Sigmoid colon (tissue), 7 donors: ENCODE results near the gene SUSD3. TPM values are rescaled to one million over a fixed set of nuclear protein-coding genes. Genes with fewer than 3 reads are reported as not detected.

ENCODE experiments used
- DNase-seq: peaks from one replicate; pipeline ENCODE4 v3.0.0-alpha.2; 2019
- H3K27ac ChIP-seq, 4 donors: fragments of 200-600 bp; sonication (generic); one replicate each; pipeline ENCODE4 v1.5.1; 2016 to 2019; ENCODE audit warnings: mild to moderate bottlenecking in 1 of 4
- H3K27me3 ChIP-seq, 3 donors: fragments of 200-600 bp; sonication (generic); one replicate each; pipeline ENCODE4 v1.5.1; 2019; ENCODE audit warnings: mild to moderate bottlenecking in 1 of 3
- H3K36me3 ChIP-seq, 4 donors: fragments of 200-600 bp; sonication (generic); one replicate each; pipeline ENCODE4 v1.5.1; 2016 to 2019
- H3K4me1 ChIP-seq, 4 donors: fragments of 200-600 bp; sonication (generic); one replicate each; pipeline ENCODE4 v1.5.1; 2017 to 2019
- H3K4me3 ChIP-seq, 4 donors: fragments of 200-600 bp; sonication (generic); one replicate each; pipeline ENCODE4 v1.5.1; 2017 to 2019; ENCODE audit warnings: mild to moderate bottlenecking in 2 of 4, moderate library complexity in 1 of 4
- H3K9me3 ChIP-seq, 4 donors: fragments of 200-600 bp in 3 of 4; sonication (generic) in 3 of 4; one replicate each; pipeline versions ENCODE4 v1.5.1 to v1.6.1; 2013 to 2019
- EP300 ChIP-seq, 4 donors: sonication (generic); formaldehyde crosslinking; IDR thresholded peaks; one replicate each; pipeline ENCODE4 v1.6.1; 2017; ENCODE audit warnings: antibody characterized with exemption in 4 of 4
- POLR2A ChIP-seq, 2 donors: fragments of 450-650 bp; IDR thresholded peaks; one replicate each; pipeline ENCODE4 v1.6.1; 2016; ENCODE audit warnings: antibody characterized with exemption in 2 of 2, mild to moderate bottlenecking in 2 of 2, moderate library complexity in 2 of 2
- POLR2AphosphoS5 ChIP-seq, 4 donors: sonication (generic); formaldehyde crosslinking; IDR thresholded peaks; one replicate each; pipeline ENCODE4 v1.6.1; 2017; ENCODE audit warnings: antibody characterized with exemption in 4 of 4
- WGBS, 2 donors: extraction: QIAGEN DNeasy Blood & Tissue Kit; methylation state at CpG; one replicate each; pipeline ENCODE4 v1.1.7; 2013; 5-methylcytosine and 5-hydroxymethylcytosine counted together
- intact Hi-C: fragments of 100-400 bp; cut with DNase I; formaldehyde crosslinking; loops from one replicate; pipeline ENCODE4 v1.15.1; 2023
- polyA plus RNA-seq, 3 donors: library from polyadenylated mRNA; stranded (reverse); fragments of 200-250 nt; gene quantifications; one replicate each; pipeline ENCODE4 v1.2.3, GENCODE V29; 2013
- total RNA-seq, 4 donors: library from RNA; depleted of rRNA; stranded (reverse); fragments of >200 nt; gene quantifications; one replicate each; pipeline ENCODE4 v1.1.0, GENCODE V29; 2016
- TF ChIP-seq, protein P1 (sequence below), 4 experiments: fragments of 450-650 bp in 3 of 4; fragments of 200-600 bp in 1 of 4; IDR thresholded peaks; one replicate each; pipeline ENCODE4 v1.5.1; 2016 to 2019; ENCODE audit warnings: antibody characterized with exemption in 4 of 4, mild to moderate bottlenecking in 3 of 4, moderate library complexity in 2 of 4
- donor health status: healthy with polysubstance abuse.
- donor health status: Bipolar disorder and iron deficiency.
- donor health status: healthy.

Gene SUSD3
- total and polyA plus RNA-seq, 7 donors = 0.92 to 15.2 (median 4.7) TPM; not detected in 1

DNA sequence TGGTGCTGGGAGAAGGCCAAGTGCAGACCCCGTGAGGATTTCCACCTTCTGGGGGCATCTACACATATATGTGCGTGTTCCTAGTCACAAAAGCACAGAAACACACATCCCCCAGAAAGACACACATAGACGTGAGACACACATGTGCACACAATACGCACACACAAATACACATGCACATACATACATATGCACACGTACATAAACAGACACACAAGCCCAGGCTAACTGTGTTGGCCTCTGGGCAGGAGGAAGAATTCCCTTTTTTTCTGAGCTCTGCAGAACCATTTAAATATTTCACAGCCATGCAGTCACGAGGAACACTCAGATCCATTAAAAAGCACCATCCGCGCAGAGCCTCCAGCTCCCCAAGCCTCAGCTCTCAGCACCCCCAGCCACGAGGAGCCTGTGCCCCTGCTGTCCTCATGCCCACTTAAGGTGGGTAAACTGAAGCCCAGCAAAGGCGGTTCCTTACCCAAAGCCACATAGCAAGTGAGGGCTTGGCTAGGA, 70.3 kb downstream of the SUSD3 start:
- TF ChIP-seq EP300 (IDR thresholded peaks at IDR 0.05) = no peak
- no peak for TF ChIP-seq POLR2A (IDR thresholded peaks at IDR 0.05)
- TF ChIP-seq, protein P1, sequence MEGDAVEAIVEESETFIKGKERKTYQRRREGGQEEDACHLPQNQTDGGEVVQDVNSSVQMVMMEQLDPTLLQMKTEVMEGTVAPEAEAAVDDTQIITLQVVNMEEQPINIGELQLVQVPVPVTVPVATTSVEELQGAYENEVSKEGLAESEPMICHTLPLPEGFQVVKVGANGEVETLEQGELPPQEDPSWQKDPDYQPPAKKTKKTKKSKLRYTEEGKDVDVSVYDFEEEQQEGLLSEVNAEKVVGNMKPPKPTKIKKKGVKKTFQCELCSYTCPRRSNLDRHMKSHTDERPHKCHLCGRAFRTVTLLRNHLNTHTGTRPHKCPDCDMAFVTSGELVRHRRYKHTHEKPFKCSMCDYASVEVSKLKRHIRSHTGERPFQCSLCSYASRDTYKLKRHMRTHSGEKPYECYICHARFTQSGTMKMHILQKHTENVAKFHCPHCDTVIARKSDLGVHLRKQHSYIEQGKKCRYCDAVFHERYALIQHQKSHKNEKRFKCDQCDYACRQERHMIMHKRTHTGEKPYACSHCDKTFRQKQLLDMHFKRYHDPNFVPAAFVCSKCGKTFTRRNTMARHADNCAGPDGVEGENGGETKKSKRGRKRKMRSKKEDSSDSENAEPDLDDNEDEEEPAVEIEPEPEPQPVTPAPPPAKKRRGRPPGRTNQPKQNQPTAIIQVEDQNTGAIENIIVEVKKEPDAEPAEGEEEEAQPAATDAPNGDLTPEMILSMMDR (IDR thresholded peaks at IDR 0.05) = no peak
- peaks cover 0 to 81% (median 79%) of the 10 kb centered on the region in 4 donors for H3K4me1 ChIP-seq

DNA sequence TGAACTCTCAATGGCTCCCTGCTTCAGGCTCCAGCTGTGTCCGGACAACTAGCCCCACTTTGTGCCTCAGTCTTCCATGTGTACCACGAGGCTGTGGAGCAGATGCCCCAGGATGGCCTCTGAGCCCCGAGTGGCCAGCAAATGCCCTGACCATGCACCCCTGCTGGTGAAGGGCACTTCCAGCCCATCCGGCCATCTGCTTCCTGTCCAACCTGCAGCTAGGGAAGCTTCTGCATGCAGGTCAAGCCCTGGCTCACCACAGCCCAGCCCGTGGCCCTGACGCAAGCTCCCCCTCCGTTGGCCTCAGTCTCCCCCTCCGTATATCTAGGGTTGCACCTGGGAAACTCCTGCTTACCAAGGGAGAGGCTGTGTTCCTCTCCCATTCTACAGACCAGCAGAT, 70.8 kb downstream of the SUSD3 start:
- H3K36me3 ChIP-seq = peaks cover 5 to 16% (median 7%) of the 10 kb centered on the region in 4 donors
- peak in 3 of 4 donors; percentile 54 to 66 (median 55) for TF ChIP-seq POLR2AphosphoS5 (IDR thresholded peaks at IDR 0.05)
- TF ChIP-seq, protein P1 (IDR thresholded peaks at IDR 0.05) = no peak
- no peak for TF ChIP-seq EP300 (IDR thresholded peaks at IDR 0.05)
- TF ChIP-seq POLR2A (IDR thresholded peaks at IDR 0.05) = no peak
- peak overlapping the region; percentile 96 to 100 (median 98) for H3K27ac ChIP-seq
- intact Hi-C loops = no loop called here
- DNase-seq = peak; percentile 82
- no peak overlapping the region for H3K4me3 ChIP-seq
- H3K27me3 ChIP-seq = no peaks in the 10 kb centered on the region
- 72 to 76% methylated on average over 8 of the region's 8 CpGs for WGBS, 2 donors
- peaks cover 0 to 81% (median 79%) of the 10 kb centered on the region in 4 donors for H3K4me1 ChIP-seq
- no peaks in the 10 kb centered on the region for H3K9me3 ChIP-seq

More for the DNA sequence above, 70.3 kb downstream of the SUSD3 start:
- H3K27me3 ChIP-seq = no peaks in the 10 kb centered on the region
- 91 to 93% methylated on average over 10 of the region's 10 CpGs for WGBS, 2 donors
- H3K36me3 ChIP-seq = peaks cover 5 to 21% (median 11%) of the 10 kb centered on the region in 4 donors
- DNase-seq = no peak
- intact Hi-C loops = no loop called here
- H3K27ac ChIP-seq = peak overlapping the region; percentile 96 to 100 (median 98)
- H3K9me3 ChIP-seq = no peaks in the 10 kb centered on the region
- no peak overlapping the region for H3K4me3 ChIP-seq

DNA sequence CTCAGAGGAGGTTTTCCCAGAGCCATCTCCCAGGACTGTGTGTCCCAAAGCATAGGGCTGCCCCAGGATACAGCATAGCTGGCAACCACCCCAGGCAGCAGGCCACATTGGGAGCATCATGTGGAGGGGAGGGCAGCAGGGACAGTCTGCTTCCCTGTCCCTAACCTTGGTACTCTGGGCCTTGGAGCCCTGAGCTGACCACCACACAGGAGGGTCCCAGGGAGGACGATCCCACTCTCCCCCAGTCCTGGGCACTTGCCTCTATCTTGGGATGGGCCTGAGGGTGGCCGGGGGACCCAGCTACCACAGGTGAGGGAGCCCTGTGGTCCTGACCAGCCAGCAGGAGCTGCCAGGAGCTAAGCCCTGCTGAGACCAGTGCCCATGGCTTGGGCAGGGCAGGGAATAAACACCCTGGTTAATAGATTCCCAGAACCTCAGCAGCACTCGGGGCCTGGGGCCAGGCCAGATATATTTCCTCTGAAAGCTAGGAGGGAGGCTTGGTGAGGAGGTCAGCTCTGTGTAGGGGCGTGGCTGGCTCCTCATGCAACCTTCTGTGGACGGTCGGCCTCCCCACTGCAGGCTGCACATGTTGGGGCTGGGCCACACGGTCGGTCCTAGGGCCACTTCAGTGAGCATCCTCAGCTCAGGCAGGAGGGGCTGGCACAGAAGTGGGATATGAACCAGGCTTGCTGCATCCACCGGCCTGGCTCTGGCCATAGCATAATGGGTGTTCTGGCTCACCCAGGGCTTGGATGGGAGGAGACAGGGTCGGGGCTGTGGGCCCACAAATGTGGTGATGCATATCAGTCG, 71.4 kb downstream of the SUSD3 start:
- WGBS, 2 donors = 72 to 78% methylated on average over 11 of the region's 11 CpGs
- Histone ChIP-seq H3K4me3 (no peak overlapping the region), H3K4me1 (peaks cover 0 to 87% (median 84%) of the 10 kb centered on the region in 4 donors), H3K9me3 (no peaks in the 10 kb centered on the region), H3K27ac (peak overlapping the region; percentile 96 to 100 (median 98)), H3K27me3 (no peaks in the 10 kb centered on the region), H3K36me3 (peaks cover under 1 to 10% (median under 1%) of the 10 kb centered on the region in 4 donors)
- peak; percentile 88 for DNase-seq
- intact Hi-C loops = loop anchor here (10.0 kb wide), 1 partner anchor 125 kb away; no protein-coding TSS in a partner anchor
- peak in 1 of 4 donors; percentile 7 for TF ChIP-seq POLR2AphosphoS5 (IDR thresholded peaks at IDR 0.05)
- TF ChIP-seq EP300 (IDR thresholded peaks at IDR 0.05) = no peak
- TF ChIP-seq POLR2A (IDR thresholded peaks at IDR 0.05) = no peak
- TF ChIP-seq, protein P1 (IDR thresholded peaks at IDR 0.05) = no peak

DNA sequence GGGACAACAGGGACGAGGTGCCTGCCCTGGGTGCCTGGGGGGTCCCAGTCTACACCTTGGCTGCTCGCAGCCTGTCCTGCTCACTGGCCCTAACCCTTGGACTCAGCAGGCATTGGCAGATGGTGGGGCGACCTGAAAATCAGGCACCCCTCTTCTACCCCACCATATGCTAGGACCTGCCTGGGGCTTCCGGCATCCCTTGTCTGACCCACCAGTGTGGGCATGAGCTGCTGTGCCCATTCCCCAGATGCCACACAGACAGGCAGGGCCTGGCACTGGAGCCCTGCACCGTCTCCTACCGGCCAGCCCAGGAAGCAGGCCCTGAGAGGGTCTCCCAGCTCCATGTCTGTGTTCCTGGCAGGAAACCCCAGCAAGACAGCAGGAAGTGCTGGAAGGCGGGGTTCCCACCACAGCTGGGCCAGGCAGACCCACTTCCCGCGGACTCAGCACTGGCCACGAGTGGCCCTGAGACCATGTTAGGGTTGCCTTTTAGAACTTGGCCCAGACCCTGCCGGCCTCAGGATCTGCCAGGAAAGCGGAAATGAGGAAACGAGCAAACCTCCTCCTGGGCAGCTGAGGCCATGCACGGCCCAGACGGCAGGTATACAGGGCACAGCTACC, 72.5 kb downstream of the SUSD3 start:
- Histone ChIP-seq H3K27ac (peak overlapping the region; percentile 96 to 100 (median 98)), H3K4me1 (peaks cover 0 to 92% (median 88%) of the 10 kb centered on the region in 4 donors), H3K4me3 (peak overlapping the region in 2 of 4 donors; percentile 95 to 97), H3K36me3 (no peaks in the 10 kb centered on the region), H3K9me3 (no peaks in the 10 kb centered on the region), H3K27me3 (no peaks in the 10 kb centered on the region)
- intact Hi-C loops = loop anchor here (10.0 kb wide), 1 partner anchor 126 kb away; no protein-coding TSS in a partner anchor
- TF ChIP-seq POLR2A (IDR thresholded peaks at IDR 0.05) (no peak), POLR2AphosphoS5 (IDR thresholded peaks at IDR 0.05) (peak in 3 of 4 donors; percentile 29 to 37 (median 30))
- peak; percentile 86 for DNase-seq
- 70 to 82% methylated on average over 15 of the region's 15 CpGs for WGBS, 2 donors
